GM18499 (cell line): ENCODE data around the gene CPTP.

Source experiments
- ATAC-seq: cut with Tn5 transposase; IDR thresholded peaks from one replicate; pipeline ENCODE4 v1.9.1; 2021; ENCODE audit warnings: moderate number of reproducible peaks; ENCODE audit not compliant: insufficient read depth, unreplicated experiment

Gene CPTP

DNA sequence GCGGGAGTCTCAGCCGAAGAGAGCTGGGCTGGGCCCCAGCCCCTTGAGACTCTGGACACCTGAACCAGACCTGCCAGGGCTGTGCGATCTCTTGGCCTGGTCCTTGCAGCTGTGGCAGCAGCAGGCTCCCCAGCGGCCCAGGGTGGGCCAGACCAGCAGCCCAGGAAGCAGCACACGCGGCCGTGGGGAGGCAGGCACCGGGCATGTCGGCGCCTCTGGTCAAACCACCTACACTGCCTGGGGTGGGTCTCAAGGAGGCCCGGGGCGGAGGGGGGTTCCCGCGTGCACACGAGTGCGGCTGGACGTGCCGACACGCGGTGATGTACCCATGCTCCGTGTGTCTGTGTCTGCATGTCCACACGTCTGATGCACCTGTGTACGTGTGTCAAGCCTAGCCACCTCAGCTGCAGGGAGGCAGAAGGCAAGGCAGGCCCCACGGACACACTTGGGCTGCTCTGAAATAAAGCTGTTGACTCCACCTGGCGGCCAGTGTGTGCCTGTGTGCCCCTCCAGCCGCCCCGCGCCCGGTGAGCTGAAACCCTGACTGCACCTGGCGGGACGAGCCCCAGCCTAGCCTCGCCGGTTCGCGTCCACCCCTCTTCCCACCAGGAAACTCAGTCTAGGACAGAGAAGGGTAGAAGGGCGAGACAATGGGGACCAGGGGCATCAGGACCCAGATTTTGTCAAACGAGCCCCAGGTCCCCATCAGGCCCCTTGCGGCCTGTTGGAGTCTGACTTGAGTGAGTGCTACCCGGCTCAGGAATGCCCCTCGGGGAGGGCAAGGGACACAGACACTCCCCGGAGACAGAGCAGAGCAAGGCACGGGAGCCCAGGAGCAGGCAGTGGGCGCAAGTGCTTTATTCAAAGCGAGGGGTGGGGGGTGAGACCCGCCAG lies 32.8 kb upstream of the CPTP start:
- ATAC-seq = no peak

DNA sequence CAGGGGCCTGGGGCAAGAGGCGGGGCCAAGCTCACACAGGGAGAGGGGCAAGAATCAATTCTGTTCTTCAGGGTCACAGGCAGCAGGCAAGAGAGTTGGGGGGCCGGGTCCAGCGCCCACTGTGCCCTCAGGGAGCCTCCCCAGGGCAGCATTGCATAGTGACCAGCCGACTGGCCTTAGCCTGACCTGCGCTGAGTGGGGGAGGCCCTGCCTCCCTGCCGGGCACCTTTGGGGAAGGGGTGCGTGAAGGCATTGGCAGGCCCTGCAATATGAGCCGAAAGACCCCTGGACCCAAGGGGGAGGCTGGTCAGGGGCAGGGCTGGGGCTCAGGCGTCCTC lies 32.2 kb upstream of the CPTP start:
- no peak for ATAC-seq

DNA sequence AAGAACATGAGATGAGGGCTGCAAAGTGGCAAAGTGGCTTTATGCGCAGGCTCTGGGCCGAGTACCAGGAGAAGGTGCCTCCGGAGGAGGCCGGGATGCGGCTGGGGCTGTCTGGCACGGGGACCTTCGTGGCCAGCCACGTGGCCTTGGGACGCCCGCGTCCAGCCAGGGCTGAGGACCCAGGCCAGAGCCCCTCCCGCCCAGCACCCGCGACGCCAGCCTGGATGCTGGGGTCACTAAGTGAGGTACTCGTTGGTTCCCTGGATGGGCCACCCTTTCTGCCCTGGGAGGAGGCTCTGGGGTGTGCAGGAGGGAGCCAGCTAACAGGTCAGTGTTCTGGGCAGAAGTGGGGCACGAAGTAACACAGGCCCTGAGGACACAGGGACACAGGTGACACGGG lies 31.8 kb upstream of the CPTP start:
- ATAC-seq = no peak

- no peak for ATAC-seq
Measured at GRCh38 chr1:1293263-1294249, 31.0 kb upstream of the CPTP start.

DNA sequence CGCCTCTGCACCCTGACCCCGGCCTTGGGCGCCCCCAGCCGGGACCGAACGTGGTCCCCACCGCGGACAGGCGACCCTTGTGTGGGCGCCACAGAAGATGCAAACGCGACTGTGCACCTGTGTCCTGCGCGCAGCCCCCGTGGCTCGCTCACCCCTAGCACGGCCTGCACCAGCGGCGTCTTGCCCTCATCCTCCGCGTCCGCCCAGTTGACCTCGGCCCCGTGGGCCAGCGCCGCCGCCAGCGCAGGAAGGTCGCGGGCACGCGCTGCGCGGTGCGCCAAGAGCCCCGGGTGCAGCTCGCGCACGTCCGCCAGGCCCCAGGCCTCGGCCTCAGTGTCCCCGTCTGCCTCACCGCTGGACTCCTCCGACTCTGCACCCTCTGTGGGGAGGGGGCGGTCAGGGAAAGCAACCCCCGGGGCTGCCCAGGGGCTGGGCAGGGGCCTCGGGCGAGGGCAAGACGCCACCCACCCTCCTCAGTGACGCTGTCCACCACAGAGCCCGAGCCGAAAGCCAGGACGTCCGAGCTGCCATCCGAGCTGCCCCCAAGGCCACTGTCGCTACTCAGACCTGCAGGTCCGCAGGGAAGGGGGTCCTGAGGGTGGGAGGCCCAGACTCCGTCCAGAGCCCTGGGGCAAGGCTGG lies 30.2 kb upstream of the CPTP start:
- ATAC-seq = no peak

DNA sequence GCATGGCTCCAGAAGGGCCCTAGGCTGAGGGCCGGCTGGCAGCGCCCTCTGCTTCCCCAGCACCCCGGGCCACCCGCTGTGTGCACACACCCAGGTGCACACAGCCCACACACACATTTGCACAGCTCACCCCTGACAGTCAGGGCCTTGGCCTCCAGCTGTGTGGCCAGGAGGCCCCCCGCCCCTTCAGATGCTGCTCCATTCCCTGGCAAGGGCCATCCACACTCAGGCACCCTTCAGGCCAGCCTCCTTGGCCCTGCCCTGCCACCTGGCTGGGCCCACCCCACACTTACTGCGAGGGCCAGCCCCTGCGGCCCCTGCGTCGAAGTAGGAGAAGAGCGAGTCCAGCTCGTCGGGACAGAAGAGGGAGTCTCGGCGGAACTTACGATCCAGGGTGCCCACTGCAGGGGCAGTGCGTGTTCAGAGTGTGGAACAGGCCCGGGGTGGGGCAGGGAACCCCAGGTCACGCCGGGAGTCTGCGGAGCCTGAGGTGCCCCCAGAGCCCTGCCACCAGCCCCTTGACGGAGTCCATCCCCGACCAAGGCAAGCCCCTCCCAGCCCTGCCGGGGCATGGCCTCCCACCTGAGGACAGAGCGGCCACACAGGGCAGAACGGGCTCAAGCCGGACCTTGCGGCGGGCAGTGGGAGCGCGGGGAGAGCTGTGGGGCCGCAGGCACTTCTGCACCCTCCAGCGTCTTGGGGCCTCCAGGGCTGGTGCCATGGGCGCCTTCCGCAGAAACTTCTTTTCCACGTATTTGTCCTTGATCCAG lies 29.3 kb upstream of the CPTP start:
- no peak for ATAC-seq

- ATAC-seq = no peak
Measured at GRCh38 chr1:1296070-1297061, 28.2 kb upstream of the CPTP start.

DNA sequence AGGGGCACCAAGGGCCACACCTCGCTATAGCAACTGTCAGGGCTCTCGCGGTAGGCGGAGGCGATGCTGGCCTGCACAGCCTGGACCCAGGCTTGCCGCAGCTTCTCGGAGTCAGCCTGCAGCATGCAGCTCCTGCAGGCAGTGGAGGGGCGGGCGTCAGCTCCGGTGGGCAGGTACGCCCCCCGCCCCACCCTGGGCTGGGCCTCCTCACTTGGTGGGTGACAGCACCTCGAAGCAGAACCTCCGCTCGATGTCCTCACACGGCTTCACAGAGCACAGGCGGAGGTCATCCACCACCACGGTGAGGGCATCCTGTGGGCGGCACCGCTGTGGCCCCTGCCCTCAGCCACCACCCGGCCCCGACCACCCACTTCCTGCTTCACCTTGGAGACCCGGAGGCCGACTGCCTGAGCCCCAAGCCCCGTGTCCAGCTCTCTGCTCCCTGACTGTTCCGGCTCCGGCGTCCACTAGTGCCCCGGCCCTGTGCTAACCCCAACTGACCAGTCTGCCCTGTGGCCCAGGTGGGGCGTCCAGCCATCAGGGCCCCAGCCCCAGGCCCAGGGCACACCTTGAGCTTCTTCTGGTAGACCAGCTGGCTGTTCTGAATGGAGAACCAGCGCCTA lies 26.7 kb upstream of the CPTP start:
- ATAC-seq = no peak

DNA sequence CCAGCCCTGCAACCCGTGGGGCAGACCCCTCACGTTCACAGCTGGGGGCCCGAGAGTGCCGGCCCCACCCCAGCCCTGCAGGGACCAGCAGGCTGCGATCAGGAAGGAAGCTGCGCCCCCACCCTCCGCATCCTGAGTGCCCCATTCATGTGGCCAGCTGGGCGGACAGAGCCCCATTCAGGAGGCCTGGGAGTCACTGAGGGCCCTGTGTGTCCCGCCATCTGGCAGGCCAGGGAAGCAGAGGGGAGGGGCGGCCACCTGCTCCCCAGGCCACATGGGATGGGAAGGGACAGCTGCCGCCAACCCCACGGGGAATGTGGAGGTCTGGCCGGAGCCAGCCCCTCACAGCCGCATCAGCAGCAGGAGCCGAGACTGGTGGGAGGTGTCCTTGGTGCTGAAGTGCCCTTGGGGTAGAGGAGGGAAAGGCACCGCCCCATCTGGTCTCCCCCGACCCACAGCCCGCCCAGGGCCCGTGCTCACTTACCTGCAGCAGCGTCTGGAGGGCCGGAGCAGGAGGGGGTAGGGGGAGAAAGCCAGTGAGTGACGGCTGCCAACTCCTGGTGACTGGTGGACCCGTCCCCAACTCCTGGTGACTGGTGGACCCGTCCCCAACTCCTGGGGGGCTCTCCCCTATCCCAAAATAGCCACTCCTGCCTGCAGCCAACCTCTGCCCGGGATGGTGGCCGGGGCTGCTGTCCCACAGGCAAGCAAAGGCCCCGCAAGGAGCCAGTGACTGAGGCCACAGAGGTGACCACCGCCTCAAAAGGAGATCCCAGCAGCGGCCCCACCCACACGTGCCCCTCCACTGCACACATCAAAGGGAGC lies 25.5 kb upstream of the CPTP start:
- ATAC-seq = no peak

DNA sequence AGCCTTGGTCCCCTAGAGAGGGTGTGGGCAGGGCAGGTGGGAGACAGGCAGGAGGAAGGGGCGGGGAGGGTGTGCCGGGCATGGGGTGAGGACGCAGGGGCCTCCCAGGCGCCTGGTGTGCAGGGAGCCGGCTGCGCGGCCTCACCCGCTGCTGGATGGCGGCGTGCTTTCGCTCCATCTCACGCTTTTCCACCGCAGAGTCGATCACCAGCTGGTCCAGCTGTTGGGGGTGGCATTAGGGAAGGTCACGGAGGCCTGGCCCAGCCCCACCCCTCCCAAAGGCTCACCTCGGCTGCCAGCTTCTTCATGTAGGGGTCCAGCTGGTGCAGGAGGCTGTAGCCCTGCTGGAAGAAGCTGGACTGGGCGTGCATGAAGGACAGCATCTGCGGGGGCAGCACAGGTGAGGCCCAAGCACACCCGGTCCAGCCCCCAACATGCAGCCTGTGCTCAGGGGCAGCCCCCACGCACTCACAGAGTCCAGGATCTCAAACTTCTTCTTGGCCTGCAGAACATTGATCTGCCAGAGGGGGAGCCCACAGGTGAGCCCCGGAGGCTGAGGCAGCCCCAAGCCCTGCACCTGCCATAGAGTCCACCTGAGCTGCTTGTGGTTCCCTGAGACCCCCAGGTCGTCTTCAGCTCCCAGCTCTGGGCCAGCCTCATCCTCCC lies 24.8 kb upstream of the CPTP start:
- no peak for ATAC-seq

- ATAC-seq = no peak
Measured at GRCh38 chr1:1300352-1300739, 24.3 kb upstream of the CPTP start.

DNA sequence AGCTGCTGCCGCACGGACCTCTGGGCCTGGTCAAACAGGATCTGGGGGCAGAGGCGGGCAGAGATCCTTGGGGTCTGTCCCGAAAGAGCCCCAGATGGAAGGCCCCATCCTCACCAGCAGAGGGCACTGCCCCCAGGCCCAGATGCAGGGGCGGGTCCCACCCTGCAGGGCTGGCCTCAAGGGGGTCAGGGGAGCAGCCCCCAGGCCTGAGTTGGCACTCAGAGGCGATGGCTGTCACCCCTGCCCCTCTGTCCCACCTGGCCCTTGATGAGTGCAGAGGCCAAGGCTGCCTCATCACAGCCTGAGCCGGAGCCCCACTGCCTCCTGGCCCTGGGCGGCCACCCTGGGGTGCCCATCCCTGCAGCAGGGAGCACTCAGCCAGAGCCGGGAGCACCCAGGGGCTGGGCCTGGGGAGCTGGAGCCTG lies 22.6 kb upstream of the CPTP start:
- ATAC-seq = no peak

DNA sequence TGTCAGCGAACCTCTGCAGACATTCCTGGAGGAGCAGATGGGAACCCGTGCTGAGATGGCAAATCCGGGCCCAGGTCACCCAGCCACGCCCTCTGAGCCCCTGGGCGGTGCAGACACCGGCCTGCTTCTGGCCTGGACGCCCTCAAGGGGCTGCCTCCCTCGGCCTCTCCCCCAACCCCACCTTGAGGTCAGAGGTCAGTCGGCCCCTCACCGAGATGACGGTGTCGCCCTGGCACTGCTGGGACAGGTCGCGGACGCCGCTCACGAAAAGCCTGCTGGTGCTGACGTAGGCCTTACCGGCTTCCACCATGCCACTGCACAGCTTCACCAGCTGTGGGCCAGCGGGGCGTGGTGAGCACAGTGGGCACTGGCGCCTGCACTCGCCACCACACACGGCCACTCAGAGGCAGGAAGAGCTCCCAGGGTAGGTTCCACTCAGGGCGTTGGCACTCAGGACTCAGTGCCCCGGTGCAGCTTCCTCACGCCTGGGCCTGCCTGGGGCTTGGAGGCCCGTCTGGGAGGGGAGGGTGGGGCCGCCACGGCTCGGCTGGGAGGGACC lies 21.6 kb upstream of the CPTP start:
- no peak for ATAC-seq

DNA sequence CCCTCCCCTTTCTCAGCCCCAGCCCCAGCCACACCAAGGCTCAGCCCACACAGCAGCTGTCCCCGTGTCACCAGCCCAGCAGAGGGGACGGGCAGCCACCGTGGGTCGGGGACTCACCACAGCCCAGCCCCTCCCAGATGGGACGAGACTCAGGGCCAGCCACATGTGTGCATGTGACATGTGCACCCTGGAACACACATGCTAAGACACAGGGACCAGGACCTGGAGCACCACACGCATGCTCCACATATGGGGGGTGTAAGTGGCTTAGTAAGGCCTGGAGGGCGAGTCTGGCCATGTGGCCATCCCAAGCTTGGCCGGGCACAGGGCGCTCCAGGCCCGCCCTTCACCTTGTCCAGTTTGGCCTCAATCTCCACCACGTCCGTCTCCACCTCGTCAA lies 20.9 kb upstream of the CPTP start:
- ATAC-seq = no peak

DNA sequence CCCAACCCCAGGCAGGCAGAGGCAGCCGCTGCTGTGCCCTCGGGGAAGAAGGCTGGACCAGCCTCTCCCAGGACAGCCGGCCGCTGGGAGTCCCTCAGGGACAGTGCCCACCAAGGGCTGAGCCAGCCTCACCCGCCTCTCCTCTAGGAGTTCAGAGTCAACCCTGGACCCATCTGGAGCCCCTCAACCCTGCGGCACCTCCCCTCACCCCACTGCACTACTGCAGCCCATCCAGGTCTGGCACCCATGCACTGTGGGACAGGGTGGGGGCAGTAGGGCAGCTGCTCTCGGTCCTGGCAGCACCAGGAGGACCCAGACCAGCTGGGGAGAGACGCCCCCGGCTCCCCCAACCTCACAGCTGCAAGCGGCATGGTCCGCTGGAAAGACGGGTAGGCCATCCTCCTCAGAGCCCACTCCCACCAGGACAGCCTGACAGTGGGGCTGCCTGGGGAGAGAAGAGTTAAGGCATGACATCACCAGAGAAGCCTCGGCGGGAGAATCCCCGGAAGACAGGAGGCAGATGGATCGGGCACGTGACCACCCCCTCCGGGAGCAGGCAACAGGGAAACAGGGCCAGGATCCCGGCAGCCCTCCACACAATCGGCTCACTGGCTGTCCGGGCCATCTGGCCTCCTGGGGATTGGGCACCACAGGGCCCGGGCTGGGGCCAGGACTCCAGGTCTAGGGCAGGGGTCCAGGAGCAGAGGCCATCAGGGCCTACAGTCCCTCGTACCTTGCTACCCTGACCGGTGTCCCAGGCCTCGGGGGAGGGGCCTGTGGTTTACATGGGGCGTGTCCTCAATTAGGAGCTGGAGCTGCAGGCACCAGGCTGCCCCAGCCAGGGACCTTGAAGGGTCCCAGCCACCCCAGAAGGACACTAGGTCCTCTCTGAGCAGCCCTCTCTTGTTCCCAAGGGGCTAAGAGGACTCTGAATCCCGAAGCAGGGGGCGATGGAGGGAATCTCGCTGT lies 20.0 kb upstream of the CPTP start:
- ATAC-seq = no peak
